Calu3 (cell line): ENCODE measurements around the gene PHYKPL. TPM values are rescaled to one million over a fixed set of nuclear protein-coding genes. Genes with fewer than 3 reads are reported as not detected.

Experiments
- BruUV-seq: library from RNA; stranded (reverse); fragments of 400-500 nt; replicated peaks from 2 replicates; lab custom pipeline; 2021; lab: Mats Ljungman, UMichigan
- CTCF ChIA-PET: fragments of 300-600 bp; sonication (Branson Sonifier 250); formaldehyde crosslinking; loops from one replicate; lab custom pipeline; 2022; ENCODE audit warnings: antibody characterized with exemption; lab: Charles Lee
- DNase-seq: peaks from one replicate; pipeline ENCODE4 v3.0.0; 2022
- H3K27ac Mint-ChIP-seq: one replicate; pipeline ENCODE4 v1.8.0; 2022; ENCODE audit warnings: mixed read lengths; ENCODE audit not compliant: unreplicated experiment
- H3K27me3 Mint-ChIP-seq: one replicate; pipeline ENCODE4 v1.8.0; 2022; ENCODE audit warnings: mixed read lengths; ENCODE audit not compliant: unreplicated experiment
- H3K36me3 Mint-ChIP-seq: one replicate; pipeline ENCODE4 v1.8.0; 2022; ENCODE audit warnings: mild to moderate bottlenecking, moderate library complexity, mixed read lengths; ENCODE audit not compliant: insufficient read depth, unreplicated experiment
- H3K4me1 Mint-ChIP-seq: one replicate; pipeline ENCODE4 v1.8.0; 2022; ENCODE audit warnings: mild to moderate bottlenecking, low read depth, mixed read lengths; ENCODE audit not compliant: unreplicated experiment
- H3K4me3 Mint-ChIP-seq: one replicate; pipeline ENCODE4 v1.8.0; 2022; ENCODE audit warnings: mild to moderate bottlenecking, low read depth, moderate library complexity, mixed read lengths; ENCODE audit not compliant: unreplicated experiment
- H3K9me3 Mint-ChIP-seq: one replicate; pipeline ENCODE4 v1.8.0; 2022; ENCODE audit warnings: low read depth, mixed read lengths; ENCODE audit not compliant: unreplicated experiment
- intact Hi-C: fragments of 100-400 bp; cut with micrococcal nuclease; formaldehyde crosslinking; loops from one replicate; pipeline ENCODE4 v1.10.0; 2022; ENCODE audit not compliant: unreplicated experiment
- total RNA-seq: library from RNA; stranded (reverse); gene quantifications from 2 replicates; pipeline ENCODE4 v1.2.3, GENCODE V29; 2022
- TF ChIP-seq, protein P1 (sequence below): fragments of 200-600 bp; IDR thresholded peaks from one replicate; pipeline ENCODE4 v1.8.0; 2022; ENCODE audit warnings: antibody characterized with exemption; ENCODE audit not compliant: unreplicated experiment

The PHYKPL gene
- total RNA-seq, 1 experiment from 2014 or later: 96.7 TPM

DNA sequence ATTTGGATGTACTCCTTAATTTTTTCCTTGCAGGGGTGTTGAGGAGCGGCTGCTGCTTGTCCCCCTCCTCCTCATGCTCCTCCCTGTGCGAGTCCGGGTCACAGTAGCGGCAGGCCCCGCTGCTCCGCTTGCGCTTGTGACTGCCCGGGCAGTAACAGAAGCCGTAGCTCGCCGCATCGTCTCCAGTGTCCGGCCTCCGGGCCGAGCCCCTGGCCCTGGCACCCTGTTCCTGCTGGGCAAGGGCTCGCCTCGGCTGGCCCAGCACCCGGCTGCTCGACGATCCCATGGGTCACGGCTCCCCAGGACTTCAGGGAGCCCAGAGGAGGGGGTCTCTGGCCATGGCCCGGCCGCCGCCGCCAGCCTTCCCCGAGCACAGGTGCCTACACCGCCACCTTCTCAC is 45.6 kb downstream of the PHYKPL start, which contains the start of gene GMCL2:
TSS of gene GMCL2 (minus strand) at position 358 of the 400 bp plus-strand sequence. CDS start at position 286, 72 bp downstream.
- H3K4me1 Mint-ChIP-seq: no peaks in the 10 kb centered on the region
- no TSS peak for BruUV-seq
- peaks cover 18% of the 10 kb centered on the region for H3K27me3 Mint-ChIP-seq
- no peaks in the 10 kb centered on the region for H3K9me3 Mint-ChIP-seq
- no peaks in the 10 kb centered on the region for H3K36me3 Mint-ChIP-seq
- H3K4me3 Mint-ChIP-seq: no peak within 1 kb of the TSS
- TF ChIP-seq, protein P1, sequence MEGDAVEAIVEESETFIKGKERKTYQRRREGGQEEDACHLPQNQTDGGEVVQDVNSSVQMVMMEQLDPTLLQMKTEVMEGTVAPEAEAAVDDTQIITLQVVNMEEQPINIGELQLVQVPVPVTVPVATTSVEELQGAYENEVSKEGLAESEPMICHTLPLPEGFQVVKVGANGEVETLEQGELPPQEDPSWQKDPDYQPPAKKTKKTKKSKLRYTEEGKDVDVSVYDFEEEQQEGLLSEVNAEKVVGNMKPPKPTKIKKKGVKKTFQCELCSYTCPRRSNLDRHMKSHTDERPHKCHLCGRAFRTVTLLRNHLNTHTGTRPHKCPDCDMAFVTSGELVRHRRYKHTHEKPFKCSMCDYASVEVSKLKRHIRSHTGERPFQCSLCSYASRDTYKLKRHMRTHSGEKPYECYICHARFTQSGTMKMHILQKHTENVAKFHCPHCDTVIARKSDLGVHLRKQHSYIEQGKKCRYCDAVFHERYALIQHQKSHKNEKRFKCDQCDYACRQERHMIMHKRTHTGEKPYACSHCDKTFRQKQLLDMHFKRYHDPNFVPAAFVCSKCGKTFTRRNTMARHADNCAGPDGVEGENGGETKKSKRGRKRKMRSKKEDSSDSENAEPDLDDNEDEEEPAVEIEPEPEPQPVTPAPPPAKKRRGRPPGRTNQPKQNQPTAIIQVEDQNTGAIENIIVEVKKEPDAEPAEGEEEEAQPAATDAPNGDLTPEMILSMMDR: no peak
- H3K27ac Mint-ChIP-seq: no peak within 1 kb of the TSS
- CTCF ChIA-PET: no interaction called here
- intact Hi-C loops: no loop called here
- no peak for DNase-seq

DNA sequence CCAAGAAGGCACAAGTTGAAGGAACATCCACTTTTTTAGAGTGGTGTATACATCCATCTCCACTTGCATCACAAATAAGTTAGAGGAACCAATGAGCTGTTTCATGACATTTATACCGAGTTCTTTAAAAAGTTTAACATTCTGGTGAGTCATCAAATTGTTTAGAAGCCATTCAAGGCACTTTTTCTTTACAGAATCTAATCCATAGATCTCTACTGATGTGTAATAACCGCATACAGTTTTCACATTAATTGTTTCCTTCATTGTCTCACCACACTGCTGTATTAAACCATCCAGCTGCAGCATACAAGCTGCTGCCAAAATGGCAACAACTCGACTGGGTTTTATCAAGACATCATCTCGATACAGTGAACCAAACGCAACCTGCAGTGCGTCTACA is 46.2 kb downstream of the PHYKPL start:
- intact Hi-C loops: no loop called here

DNA sequence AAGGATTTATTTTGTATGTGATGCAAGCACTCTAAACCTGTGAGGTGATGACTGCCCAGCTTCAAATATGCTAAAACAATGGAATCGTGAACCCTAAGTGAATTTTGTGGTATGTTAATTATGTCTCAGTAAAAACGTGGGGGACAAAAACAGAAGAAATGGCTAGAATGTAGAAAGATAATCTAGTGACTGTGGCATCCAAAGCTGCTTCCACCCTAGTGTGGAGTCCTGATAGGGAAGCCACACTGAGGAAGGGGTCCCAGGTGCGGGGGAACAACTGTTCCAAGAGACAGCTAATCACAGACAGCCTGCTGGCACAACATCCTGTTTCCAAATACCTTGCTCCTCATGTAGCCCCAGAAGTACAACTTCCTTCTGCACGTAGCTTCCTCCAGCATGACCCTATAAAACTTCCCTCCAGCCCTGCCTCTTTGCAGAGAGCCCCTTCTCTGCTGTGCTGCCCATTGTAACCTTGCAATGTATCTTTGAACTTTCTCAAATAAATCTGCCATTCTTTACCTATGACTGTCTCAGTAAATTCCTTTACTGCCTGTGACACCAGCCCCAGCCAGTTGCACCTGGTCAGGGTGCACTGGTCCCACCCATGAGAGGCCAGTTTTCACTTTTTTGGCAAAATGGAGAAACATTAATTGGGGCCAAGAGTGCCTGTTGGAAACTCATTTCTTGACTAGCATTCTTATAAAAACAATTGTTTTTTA is 50.3 kb downstream of the PHYKPL start:
- Mint-ChIP-seq H3K36me3 (no peaks in the 10 kb centered on the region), H3K27me3 (peaks cover 19% of the 10 kb centered on the region), H3K9me3 (peaks cover 3% of the 10 kb centered on the region), H3K4me1 (no peaks in the 10 kb centered on the region), H3K27ac (no peak overlapping the region), H3K4me3 (no peak overlapping the region)
- CTCF ChIA-PET: no interaction called here
- DNase-seq: no peak
- TF ChIP-seq, protein P1: no peak
- intact Hi-C loops: no loop called here
- BruUV-seq: no TSS peak

More for the DNA sequence above, 46.2 kb downstream of the PHYKPL start:
- no peak for DNase-seq
- CTCF ChIA-PET: no interaction called here
- no peaks in the 10 kb centered on the region for H3K4me1 Mint-ChIP-seq
- H3K27ac Mint-ChIP-seq: no peak overlapping the region
- no TSS peak for BruUV-seq
- H3K27me3 Mint-ChIP-seq: peaks cover 18% of the 10 kb centered on the region
- H3K9me3 Mint-ChIP-seq: no peaks in the 10 kb centered on the region
- H3K4me3 Mint-ChIP-seq: no peak overlapping the region
- no peaks in the 10 kb centered on the region for H3K36me3 Mint-ChIP-seq
- TF ChIP-seq, protein P1: no peak

DNA sequence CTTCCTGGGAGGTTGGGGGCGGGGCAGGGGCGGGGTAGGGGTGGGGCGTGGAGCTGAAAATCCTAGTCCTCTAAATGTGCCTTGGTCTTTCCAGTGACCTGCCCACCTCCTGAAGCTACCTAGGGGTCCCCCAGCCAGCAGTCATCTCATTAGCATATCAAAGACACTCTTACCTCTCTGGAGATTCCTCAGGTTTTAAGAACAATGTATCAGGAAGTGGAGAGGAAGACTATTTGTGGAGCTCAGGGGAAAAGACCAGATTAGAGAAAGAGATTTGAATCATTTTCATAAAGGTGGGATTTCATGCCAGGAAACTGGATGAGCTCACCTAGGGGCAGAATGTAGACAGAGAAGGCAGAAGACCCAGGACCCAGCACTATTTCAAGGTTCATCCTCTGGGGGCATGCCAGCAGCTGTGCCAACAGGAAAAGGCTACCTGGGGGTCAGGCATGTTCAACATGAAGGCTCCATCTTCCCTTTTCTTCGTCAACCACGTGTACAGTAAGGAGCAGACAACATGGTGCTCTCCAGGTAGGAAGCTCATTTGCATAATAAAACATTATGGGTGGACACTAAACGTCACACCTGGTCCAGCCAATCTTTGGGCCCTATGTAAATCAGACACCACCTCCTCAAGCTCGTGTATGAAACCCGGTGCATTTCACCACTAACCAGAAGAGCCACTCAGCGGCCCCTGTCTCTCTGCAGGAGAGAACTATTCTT is 52.3 kb downstream of the PHYKPL start:
- TF ChIP-seq, protein P1: no peak
- H3K4me1 Mint-ChIP-seq: no peaks in the 10 kb centered on the region
- peaks cover 20% of the 10 kb centered on the region for H3K27me3 Mint-ChIP-seq
- DNase-seq: no peak
- CTCF ChIA-PET: interaction anchor here (1.0 kb wide), 1 partner anchor 10 kb away, joined by 3 read pairs; no protein-coding TSS in a partner anchor
- no peak overlapping the region for H3K27ac Mint-ChIP-seq
- H3K4me3 Mint-ChIP-seq: no peak overlapping the region
- peaks cover 3% of the 10 kb centered on the region for H3K9me3 Mint-ChIP-seq
- H3K36me3 Mint-ChIP-seq: no peaks in the 10 kb centered on the region
- BruUV-seq: no TSS peak
- intact Hi-C loops: no loop called here
